LNCaP clone FGC (cell line): ENCODE results near the gene HOXC6.

Source experiments
- DNase-seq: peaks from one replicate; pipeline ENCODE4 v3.0.0-alpha.2; 2011; ENCODE audit warnings: low read depth
- H3K4me3 ChIP-seq: 2 replicates; pipeline ENCODE4 v1.5.1; 2011; ENCODE audit warnings: mild to moderate bottlenecking, low read depth, low read length, control low read depth
- TF ChIP-seq, protein P1 (sequence below): IDR thresholded peaks from 2 replicates; pipeline ENCODE4 v1.5.1; 2012; ENCODE audit warnings: mild to moderate bottlenecking; ENCODE audit not compliant: control insufficient read depth, insufficient read depth; ENCODE audit errors: extremely low read depth

Gene HOXC6

GRCh38 chr12:54056110-54056509 lies 27.9 kb downstream of the HOXC6 start:
- TF ChIP-seq, protein P1, sequence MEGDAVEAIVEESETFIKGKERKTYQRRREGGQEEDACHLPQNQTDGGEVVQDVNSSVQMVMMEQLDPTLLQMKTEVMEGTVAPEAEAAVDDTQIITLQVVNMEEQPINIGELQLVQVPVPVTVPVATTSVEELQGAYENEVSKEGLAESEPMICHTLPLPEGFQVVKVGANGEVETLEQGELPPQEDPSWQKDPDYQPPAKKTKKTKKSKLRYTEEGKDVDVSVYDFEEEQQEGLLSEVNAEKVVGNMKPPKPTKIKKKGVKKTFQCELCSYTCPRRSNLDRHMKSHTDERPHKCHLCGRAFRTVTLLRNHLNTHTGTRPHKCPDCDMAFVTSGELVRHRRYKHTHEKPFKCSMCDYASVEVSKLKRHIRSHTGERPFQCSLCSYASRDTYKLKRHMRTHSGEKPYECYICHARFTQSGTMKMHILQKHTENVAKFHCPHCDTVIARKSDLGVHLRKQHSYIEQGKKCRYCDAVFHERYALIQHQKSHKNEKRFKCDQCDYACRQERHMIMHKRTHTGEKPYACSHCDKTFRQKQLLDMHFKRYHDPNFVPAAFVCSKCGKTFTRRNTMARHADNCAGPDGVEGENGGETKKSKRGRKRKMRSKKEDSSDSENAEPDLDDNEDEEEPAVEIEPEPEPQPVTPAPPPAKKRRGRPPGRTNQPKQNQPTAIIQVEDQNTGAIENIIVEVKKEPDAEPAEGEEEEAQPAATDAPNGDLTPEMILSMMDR = no peak
- H3K4me3 ChIP-seq = no peak overlapping the region

DNA sequence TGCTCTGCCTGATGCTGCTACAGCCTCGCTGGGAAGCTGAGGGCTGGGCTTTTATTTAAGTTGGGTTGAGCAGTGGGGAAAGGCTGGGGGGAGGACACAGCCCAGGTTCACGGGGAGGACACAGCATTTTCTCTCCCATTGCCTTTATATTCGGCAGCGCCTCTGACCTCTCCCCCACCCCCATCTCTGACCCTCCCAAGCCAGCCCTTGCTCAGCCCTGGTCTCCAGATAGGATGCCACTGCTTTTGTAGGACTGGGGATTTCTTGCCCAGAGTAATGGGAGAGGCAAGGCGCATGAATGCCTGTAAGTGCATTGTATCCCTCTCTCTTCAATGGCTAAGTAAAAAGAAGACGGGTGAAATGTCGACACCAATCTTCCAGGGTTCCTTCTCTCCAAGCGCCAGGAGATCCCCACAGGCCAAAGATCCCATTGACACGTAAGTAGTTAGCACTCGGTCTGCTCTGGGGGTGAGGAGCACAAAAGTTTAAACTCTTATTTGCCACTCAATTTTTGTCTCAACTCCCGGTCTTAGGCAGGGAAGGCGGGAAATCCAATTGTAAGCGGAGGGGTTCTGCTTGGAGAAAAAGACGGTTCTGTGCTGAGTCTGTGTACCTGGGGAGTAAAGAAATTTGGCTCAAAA lies 30.0 kb downstream of the HOXC6 start:
- no peak for DNase-seq
- TF ChIP-seq, protein P1 = no peak
- no peak overlapping the region for H3K4me3 ChIP-seq

More at GRCh38 chr12:54056110-54056509, 27.9 kb downstream of the HOXC6 start:
- no peak for DNase-seq

DNA sequence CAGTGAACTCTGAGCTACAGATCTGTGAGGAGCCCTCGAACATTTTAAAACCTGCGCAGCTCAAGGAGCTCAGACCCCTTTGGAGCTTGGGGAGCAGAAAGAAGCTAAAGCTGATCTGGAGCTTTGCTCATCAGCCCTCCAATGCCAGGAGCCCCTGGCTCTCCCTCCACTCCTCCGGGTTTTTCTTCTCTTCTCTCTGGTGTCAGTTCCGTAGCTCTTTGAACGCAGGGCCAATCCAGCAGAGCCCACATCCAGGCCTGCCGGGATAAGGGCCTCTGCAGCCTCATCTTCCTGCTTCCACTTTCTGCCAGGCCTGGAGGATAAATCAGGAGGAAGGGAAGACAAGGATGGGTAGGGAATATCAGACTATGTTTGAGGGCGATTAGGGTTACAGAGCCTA lies 31.4 kb downstream of the HOXC6 start:
- DNase-seq = no peak
- TF ChIP-seq, protein P1 = no peak
- no peak overlapping the region for H3K4me3 ChIP-seq

DNA sequence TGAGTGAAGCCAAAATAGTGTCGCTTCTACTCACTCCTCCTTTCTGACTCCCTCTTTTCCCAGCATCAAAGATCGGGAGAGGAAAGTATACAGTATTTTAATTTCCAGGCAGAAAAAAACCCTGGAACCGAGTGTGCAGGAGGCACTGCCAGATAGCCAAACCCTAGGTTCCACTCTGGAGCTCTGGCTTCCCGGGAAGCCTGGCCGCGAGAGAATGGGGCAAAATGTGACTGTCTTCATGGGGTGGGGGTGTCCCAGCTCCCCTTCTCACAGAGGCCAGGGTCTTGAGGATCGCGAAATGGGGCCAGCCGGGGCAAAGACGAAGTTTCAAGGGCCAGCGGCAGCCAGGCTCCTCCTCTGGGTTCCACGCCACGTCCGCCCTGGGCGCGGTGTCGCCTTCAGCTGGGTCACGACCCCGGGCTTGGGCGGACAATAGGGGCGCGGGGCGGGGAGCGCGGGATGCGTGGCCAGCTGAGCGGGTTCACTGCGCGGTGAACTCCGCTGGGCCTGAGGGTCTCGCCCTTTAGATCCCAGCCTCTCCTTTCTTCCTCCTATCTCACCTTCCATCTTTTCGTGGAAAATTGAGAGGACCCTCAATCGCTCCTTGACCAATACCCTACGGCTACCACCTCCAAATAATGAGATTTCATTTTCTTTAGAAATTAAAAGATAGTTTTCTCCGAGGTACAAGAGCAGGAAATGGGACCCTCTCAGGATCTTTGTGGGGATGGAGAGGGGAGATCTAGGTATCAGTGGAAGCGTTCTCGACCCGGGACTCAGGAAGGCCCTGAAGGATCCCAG lies 32.1 kb downstream of the HOXC6 start:
- DNase-seq = no peak
- TF ChIP-seq, protein P1 = no peak
- no peak overlapping the region for H3K4me3 ChIP-seq

DNA sequence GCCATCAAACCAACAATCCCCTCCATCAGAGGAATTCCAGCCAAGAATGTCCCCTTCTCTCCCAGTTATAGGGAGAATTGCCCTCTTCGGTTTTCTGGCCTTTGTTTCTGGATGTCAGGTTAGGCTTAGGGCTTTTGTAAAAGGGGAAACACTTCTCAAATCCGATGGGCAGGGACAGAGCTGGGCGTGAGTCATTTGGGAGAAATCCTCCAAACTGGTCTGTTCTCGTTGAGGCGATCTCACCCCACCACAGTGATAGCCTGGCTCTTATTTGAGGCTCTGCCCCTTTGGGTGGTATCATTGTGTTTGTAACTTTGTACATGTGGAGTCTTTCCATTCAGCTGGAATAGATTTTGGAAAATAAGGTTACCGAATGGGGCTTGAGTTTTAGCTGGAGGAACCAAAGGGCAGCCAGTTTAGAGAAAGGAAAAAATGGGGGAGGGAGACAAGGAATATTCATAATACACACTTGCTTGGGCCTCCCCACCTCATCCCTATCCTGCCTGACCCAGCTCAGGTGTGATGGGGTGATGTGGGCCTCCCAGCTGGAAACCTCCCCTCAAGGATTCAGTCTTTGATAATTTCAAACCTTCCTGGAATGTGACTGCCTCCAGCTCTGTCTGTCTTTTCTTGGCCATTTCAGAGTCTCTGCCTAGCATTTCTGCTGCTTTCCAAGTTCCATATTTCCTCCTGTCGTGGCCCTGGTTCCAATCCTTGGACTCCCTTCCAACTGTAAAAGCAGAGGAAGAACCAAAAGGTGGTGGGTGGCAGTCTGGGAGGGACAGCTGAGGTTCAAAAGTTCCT lies 32.9 kb downstream of the HOXC6 start:
- H3K4me3 ChIP-seq = no peak overlapping the region
- DNase-seq = no peak
- TF ChIP-seq, protein P1 = no peak

DNA sequence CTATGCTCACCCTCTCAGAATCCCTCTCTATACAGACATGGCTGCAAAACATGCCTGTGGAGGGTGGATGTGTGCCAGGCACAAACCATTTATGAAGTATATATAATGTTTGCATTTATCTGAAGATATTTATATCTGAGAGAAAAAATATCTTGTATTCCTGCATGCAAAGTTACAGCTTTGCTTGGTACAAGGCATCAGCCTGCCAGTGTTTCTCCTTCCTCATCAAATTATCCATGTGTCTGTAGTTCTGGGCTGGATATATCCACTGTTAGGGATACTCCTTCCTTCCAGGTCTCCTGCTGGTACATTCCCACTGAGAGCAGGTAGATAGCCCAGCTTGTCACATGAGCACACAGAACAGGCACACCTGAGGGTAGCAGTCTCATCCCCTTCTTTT lies 37.4 kb downstream of the HOXC6 start:
- TF ChIP-seq, protein P1 = no peak
- no peak for DNase-seq
- H3K4me3 ChIP-seq = no peak overlapping the region
